Tongue (tissue), 2 donors: ENCODE data around the gene UQCRC1. TPM values are rescaled to one million over a fixed set of nuclear protein-coding genes. Genes with fewer than 3 reads are reported as not detected.

ENCODE experiments used
- DNase-seq: peaks from one replicate; pipeline ENCODE4 v3.0.0-alpha.2; 2015
- total RNA-seq: library from RNA; depleted of rRNA; stranded (reverse); fragments of >200 nt; gene quantifications from one replicate; pipeline ENCODE4 v1.2.3, GENCODE V29; 2014

Gene UQCRC1
- total RNA-seq, 1 donor from 2014 or later = 465 TPM

GRCh38 chr3:48633256-48633655, 23.8 kb upstream of the UQCRC1 start:
- no peak for DNase-seq

- DNase-seq = peak; percentile 56
Measured at GRCh38 chr3:48631516-48632448, 22.3 kb upstream of the UQCRC1 start.

GRCh38 chr3:48630833-48631232, 21.4 kb upstream of the UQCRC1 start:
- DNase-seq = no peak

GRCh38 chr3:48630407-48630806, 21.0 kb upstream of the UQCRC1 start:
- DNase-seq = no peak

- no peak for DNase-seq
Measured at GRCh38 chr3:48629894-48630293, 20.4 kb upstream of the UQCRC1 start.

GRCh38 chr3:48628277-48629017, 19.0 kb upstream of the UQCRC1 start:
- no peak for DNase-seq

- DNase-seq = no peak
Measured at GRCh38 chr3:48625600-48625999, 16.2 kb upstream of the UQCRC1 start.

GRCh38 chr3:48624767-48625166, 15.3 kb upstream of the UQCRC1 start:
- DNase-seq = no peak

GRCh38 chr3:48623851-48624547, 14.6 kb upstream of the UQCRC1 start:
- no peak for DNase-seq

- no peak for DNase-seq
Measured at GRCh38 chr3:48621461-48621869, 12.0 kb upstream of the UQCRC1 start, which contains the start of gene TMEM89. TSS of gene TMEM89 (minus strand) at chr3:48621769. CDS start at chr3:48621756, 13 bp downstream.

- DNase-seq = no peak
Measured at GRCh38 chr3:48619541-48620524, 10.4 kb upstream of the UQCRC1 start.

GRCh38 chr3:48617559-48617958, 8.1 kb upstream of the UQCRC1 start:
- DNase-seq = no peak

- no peak for DNase-seq
Measured at GRCh38 chr3:48614044-48614443, 4.6 kb upstream of the UQCRC1 start.

GRCh38 chr3:48612309-48612708, 2.9 kb upstream of the UQCRC1 start:
- no peak for DNase-seq

- no peak for DNase-seq
Measured at GRCh38 chr3:48607519-48607918, 1.9 kb downstream of the UQCRC1 start.

- no peak for DNase-seq
Measured at GRCh38 chr3:48601622-48601994, 7.8 kb downstream of the UQCRC1 start.

GRCh38 chr3:48600711-48601621, 8.5 kb downstream of the UQCRC1 start:
- no peak for DNase-seq

GRCh38 chr3:48599509-48600285, 9.7 kb downstream of the UQCRC1 start:
- DNase-seq = peak; percentile 5

GRCh38 chr3:48599077-48599501, 10.4 kb downstream of the UQCRC1 start:
- DNase-seq = peak; percentile 76
